GM12875 (cell line): ENCODE measurements around the gene NRAP.

Experiments used
- H3K4me3 ChIP-seq: one replicate; pipeline ENCODE4 v1.5.1; 2011; ENCODE audit warnings: low read depth, low read length, control low read depth
- CTCF ChIP-seq: IDR thresholded peaks from 2 replicates; pipeline ENCODE4 v1.5.1; 2011; ENCODE audit warnings: low read depth, mild to moderate bottlenecking, control low read depth, inconsistent platforms, low read length, moderate library complexity, borderline replicate concordance; ENCODE audit not compliant: insufficient read depth

Gene NRAP

GRCh38 chr10:113691381-113691780, 27.5 kb upstream of the NRAP start:
- no peak overlapping the region for H3K4me3 ChIP-seq
- TF ChIP-seq CTCF: no peak

- no peak overlapping the region for H3K4me3 ChIP-seq
- TF ChIP-seq CTCF: no peak
These were observed 26.9 kb upstream of the NRAP start for GRCh38 chr10:113690749-113691148.

- no peak overlapping the region for H3K4me3 ChIP-seq
- no peak for TF ChIP-seq CTCF
These were observed 25.7 kb upstream of the NRAP start for GRCh38 chr10:113689574-113689973.

GRCh38 chr10:113689057-113689456, 25.2 kb upstream of the NRAP start:
- TF ChIP-seq CTCF: no peak
- no peak overlapping the region for H3K4me3 ChIP-seq

- no peak overlapping the region for H3K4me3 ChIP-seq
- TF ChIP-seq CTCF: no peak
These were observed 23.2 kb upstream of the NRAP start for GRCh38 chr10:113687037-113687436.

- H3K4me3 ChIP-seq: no peak overlapping the region
- TF ChIP-seq CTCF: no peak
These were observed 22.2 kb upstream of the NRAP start for GRCh38 chr10:113686028-113686427.

GRCh38 chr10:113683300-113683699, 19.5 kb upstream of the NRAP start:
- TF ChIP-seq CTCF: no peak
- H3K4me3 ChIP-seq: no peak overlapping the region
